D721Med (cell line): ENCODE results near the gene GSTCD.

Source experiments
- DNase-seq: peaks from one replicate; pipeline ENCODE4 v3.0.0; 2011; ENCODE audit warnings: low spot score; ENCODE audit not compliant: insufficient read length
- FAIRE-seq: peaks from 2 replicates; lab custom pipeline; 2011; peaks lifted over from hg19 to GRCh38; lab: Jason Lieb, UNC
- TF ChIP-seq, protein P1 (sequence below): IDR thresholded peaks from 2 replicates; pipeline ENCODE4 v1.5.1; 2012; ENCODE audit warnings: mild to moderate bottlenecking, control low read depth; ENCODE audit not compliant: insufficient read depth; ENCODE audit errors: missing control alignments

The GSTCD gene

GRCh38 chr4:105698607-105699006 lies 10.0 kb upstream of the GSTCD start:
- TF ChIP-seq, protein P1, sequence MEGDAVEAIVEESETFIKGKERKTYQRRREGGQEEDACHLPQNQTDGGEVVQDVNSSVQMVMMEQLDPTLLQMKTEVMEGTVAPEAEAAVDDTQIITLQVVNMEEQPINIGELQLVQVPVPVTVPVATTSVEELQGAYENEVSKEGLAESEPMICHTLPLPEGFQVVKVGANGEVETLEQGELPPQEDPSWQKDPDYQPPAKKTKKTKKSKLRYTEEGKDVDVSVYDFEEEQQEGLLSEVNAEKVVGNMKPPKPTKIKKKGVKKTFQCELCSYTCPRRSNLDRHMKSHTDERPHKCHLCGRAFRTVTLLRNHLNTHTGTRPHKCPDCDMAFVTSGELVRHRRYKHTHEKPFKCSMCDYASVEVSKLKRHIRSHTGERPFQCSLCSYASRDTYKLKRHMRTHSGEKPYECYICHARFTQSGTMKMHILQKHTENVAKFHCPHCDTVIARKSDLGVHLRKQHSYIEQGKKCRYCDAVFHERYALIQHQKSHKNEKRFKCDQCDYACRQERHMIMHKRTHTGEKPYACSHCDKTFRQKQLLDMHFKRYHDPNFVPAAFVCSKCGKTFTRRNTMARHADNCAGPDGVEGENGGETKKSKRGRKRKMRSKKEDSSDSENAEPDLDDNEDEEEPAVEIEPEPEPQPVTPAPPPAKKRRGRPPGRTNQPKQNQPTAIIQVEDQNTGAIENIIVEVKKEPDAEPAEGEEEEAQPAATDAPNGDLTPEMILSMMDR: no peak
- FAIRE-seq (no peak), DNase-seq (no peak)

DNA sequence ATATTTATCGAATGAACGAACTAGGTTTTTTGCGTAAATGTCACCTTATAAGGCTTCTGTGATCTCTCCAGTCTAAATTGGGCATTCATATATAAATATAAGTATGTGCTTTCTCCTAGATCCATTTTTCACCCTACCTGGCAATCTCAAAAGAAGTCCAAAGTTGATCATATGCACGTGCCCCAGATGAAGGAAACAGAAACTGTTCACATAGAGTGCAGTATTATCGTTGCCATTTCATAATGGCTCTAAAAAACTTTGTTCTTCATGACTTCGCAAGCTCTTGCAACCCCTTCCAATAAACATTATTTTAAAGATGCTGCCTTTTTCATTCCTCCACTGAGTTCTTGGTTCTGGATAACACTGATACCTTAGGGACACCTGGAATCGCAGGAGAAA lies 803 bp upstream of the GSTCD start:
- DNase-seq (no peak), FAIRE-seq (no peak)
- TF ChIP-seq, protein P1: no peak

DNA sequence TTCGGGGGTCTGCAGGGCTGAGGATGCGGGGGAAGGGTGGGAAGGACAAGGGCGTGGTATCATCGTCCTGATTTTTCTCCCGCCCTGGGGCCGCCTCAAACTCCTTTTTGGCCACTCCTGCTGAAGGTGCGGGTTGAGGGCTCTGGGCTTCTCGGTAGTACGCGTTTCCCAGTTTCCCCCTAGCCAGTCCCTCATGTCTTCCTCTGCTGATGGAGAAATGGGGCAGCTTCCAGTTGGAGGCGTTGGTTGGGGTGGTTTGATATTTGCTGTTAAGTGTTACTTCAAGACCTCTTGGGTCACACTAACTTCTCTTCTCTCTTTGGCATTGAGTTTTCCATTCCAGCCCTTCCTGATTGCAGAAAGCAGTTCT lies 482 bp downstream of the GSTCD start:
- DNase-seq (no peak), FAIRE-seq (no peak)
- TF ChIP-seq, protein P1: no peak

DNA sequence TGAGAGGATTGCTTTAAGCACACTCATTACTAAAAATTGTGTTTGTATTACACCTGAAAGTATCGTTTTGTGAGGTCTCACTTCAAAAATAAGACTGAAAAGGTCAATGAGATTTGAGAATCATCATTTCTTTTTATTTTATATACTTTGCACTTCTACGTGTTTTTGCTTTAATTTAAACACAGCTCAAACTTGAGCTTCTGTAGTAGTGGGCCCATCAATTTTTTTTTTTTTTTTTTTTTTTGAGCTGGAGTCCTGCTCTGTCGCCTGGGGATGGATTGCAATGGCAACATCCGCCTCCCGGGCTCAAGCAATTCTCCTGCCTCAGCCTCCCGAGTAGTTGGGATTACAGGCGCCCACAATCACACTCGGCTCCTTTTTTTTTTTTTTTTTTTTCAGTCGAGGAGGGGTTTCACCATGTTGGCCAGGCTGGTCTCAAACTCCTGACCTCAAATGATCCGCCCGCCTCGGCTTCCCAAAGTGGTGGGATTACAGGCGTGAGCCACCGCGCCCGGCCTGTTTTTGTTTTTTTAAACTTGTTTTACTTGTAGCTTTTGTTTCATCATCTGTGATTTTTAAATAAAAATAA lies 1.5 kb downstream of the GSTCD start:
- DNase-seq (no peak), FAIRE-seq (no peak)
- TF ChIP-seq, protein P1: no peak

- DNase-seq (no peak), FAIRE-seq (peak; percentile 96)
- TF ChIP-seq, protein P1: no peak
Measured at GRCh38 chr4:105710678-105711077, 2.1 kb downstream of the GSTCD start.

DNA sequence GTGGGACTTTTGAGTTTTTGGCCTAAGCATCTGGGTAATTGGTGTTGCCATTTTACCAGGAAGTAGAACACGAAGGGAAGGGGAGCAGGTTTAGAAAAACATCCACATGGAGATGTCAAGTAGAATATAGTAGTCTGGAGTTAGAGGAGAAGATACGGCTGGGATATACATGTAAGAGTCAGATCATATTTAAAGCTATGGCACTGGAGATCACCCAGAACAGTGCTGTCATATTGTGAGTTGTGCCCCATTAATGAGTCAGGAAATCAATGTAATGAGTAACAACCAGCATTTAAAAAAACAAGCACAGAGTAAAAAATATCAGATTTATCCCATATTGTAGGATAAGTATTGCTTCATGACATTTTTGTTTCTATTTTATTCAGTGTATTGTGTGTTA lies 4.2 kb downstream of the GSTCD start:
- FAIRE-seq: no peak
- TF ChIP-seq, protein P1: no peak
- DNase-seq: no peak

DNA sequence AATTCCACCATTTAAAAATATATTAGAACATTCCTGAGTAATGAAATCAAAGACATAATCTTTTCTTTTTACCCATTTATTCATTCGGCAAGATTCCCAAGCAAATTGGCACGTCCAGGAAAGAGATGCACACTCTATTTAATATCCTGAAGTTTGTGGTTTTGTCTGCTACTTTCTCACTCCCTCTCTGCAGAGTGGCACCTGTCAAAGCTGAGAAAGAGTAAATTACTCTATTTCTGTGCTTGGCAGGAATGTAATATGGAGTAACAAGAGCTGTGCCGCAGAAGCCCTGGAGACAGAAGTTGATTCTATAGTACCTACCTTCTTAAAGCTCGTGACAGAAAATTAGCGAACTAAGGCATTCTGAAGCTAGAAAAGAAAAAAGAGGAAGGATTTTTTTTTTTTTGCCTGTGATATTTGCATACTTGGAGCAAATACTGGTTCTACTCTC lies 5.5 kb downstream of the GSTCD start:
- FAIRE-seq (no peak), DNase-seq (no peak)
- TF ChIP-seq, protein P1: no peak
